ENCODE measurements around the gene EFNA5. TPM values are rescaled to one million over a fixed set of nuclear protein-coding genes. Genes with fewer than 3 reads are reported as not detected.

Gene EFNA5
- total and polyA plus RNA-seq, 2 experiments from 2014 or later, result 7.5 to 10.1 TPM

GRCh38 chr5:107544967-107545366 lies 125.8 kb downstream of the EFNA5 start:
- H3K9me2 ChIP-seq (ENCODE audit: insufficient read depth), result no peaks in the 10 kb centered on the region
- H3K4me2 ChIP-seq, result no peak overlapping the region
- Mint-ChIP-seq H3K4me3 (no peak overlapping the region), H3K4me1 (peaks cover 49% of the 10 kb centered on the region), H3K27ac (no peak overlapping the region; the same call in 1 of the 2 replicates), H3K36me3 (ENCODE audit: low read depth) (no peaks in the 10 kb centered on the region), H3K9me3 (no peaks in the 10 kb centered on the region), H3K27me3 (ENCODE audit: insufficient read depth, low read depth, poor library complexity) (no peaks in the 10 kb centered on the region)
- ATAC-seq (no peak), DNase-seq (ENCODE audit: low spot score) (no peak)
- H3K27me3 ChIP-seq (ENCODE audit: insufficient read depth), result no peaks in the 10 kb centered on the region
- no peak overlapping the region for H3K27ac ChIP-seq (ENCODE audit: low read depth)
- H3F3A ChIP-seq (replicated peaks; ENCODE audit: low read depth), result no peaks in the 10 kb centered on the region
- no peaks in the 10 kb centered on the region for H4K20me1 ChIP-seq (replicated peaks; ENCODE audit: insufficient read depth)
- TF ChIP-seq JUNB (IDR thresholded peaks at IDR 0.05; ENCODE audit: unreplicated experiment), result no peak
- TF ChIP-seq, protein P1, sequence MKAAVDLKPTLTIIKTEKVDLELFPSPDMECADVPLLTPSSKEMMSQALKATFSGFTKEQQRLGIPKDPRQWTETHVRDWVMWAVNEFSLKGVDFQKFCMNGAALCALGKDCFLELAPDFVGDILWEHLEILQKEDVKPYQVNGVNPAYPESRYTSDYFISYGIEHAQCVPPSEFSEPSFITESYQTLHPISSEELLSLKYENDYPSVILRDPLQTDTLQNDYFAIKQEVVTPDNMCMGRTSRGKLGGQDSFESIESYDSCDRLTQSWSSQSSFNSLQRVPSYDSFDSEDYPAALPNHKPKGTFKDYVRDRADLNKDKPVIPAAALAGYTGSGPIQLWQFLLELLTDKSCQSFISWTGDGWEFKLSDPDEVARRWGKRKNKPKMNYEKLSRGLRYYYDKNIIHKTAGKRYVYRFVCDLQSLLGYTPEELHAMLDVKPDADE (IDR thresholded peaks at IDR 0.05), result no peak
- TF ChIP-seq ZNF331 (CRISPR knock-in tag; IDR thresholded peaks at IDR 0.05; ENCODE audit: low read depth), result no peak
- no peak for TF ChIP-seq REST (IDR thresholded peaks at IDR 0.05; ENCODE audit: unreplicated experiment)
- no peak for TF ChIP-seq POLR2AphosphoS5 (IDR thresholded peaks at IDR 0.05; ENCODE audit: low read depth)
- no peak for TF ChIP-seq NANOG (IDR thresholded peaks at IDR 0.05; ENCODE audit: borderline replicate concordance)
- TF ChIP-seq CREB1 (CRISPR knock-in tag; IDR thresholded peaks at IDR 0.05; ENCODE audit: low read depth), result no peak
- no peak for TF ChIP-seq EZH2phosphoT487 (IDR thresholded peaks at IDR 0.05; ENCODE audit: unreplicated experiment)
- TF ChIP-seq CTCF (conservative IDR thresholded peaks at IDR 0.05; ENCODE audit: low read depth in 2 of 2), result no peak
- TF ChIP-seq ZNF114 (CRISPR knock-in tag; IDR thresholded peaks at IDR 0.05), result no peak
- TF ChIP-seq STAT1 (IDR thresholded peaks at IDR 0.05; ENCODE audit: unreplicated experiment), result no peak
- no peak for TF ChIP-seq EZH2 (IDR thresholded peaks at IDR 0.05; ENCODE audit: low read depth, unreplicated experiment)
- TF ChIP-seq, protein P2, sequence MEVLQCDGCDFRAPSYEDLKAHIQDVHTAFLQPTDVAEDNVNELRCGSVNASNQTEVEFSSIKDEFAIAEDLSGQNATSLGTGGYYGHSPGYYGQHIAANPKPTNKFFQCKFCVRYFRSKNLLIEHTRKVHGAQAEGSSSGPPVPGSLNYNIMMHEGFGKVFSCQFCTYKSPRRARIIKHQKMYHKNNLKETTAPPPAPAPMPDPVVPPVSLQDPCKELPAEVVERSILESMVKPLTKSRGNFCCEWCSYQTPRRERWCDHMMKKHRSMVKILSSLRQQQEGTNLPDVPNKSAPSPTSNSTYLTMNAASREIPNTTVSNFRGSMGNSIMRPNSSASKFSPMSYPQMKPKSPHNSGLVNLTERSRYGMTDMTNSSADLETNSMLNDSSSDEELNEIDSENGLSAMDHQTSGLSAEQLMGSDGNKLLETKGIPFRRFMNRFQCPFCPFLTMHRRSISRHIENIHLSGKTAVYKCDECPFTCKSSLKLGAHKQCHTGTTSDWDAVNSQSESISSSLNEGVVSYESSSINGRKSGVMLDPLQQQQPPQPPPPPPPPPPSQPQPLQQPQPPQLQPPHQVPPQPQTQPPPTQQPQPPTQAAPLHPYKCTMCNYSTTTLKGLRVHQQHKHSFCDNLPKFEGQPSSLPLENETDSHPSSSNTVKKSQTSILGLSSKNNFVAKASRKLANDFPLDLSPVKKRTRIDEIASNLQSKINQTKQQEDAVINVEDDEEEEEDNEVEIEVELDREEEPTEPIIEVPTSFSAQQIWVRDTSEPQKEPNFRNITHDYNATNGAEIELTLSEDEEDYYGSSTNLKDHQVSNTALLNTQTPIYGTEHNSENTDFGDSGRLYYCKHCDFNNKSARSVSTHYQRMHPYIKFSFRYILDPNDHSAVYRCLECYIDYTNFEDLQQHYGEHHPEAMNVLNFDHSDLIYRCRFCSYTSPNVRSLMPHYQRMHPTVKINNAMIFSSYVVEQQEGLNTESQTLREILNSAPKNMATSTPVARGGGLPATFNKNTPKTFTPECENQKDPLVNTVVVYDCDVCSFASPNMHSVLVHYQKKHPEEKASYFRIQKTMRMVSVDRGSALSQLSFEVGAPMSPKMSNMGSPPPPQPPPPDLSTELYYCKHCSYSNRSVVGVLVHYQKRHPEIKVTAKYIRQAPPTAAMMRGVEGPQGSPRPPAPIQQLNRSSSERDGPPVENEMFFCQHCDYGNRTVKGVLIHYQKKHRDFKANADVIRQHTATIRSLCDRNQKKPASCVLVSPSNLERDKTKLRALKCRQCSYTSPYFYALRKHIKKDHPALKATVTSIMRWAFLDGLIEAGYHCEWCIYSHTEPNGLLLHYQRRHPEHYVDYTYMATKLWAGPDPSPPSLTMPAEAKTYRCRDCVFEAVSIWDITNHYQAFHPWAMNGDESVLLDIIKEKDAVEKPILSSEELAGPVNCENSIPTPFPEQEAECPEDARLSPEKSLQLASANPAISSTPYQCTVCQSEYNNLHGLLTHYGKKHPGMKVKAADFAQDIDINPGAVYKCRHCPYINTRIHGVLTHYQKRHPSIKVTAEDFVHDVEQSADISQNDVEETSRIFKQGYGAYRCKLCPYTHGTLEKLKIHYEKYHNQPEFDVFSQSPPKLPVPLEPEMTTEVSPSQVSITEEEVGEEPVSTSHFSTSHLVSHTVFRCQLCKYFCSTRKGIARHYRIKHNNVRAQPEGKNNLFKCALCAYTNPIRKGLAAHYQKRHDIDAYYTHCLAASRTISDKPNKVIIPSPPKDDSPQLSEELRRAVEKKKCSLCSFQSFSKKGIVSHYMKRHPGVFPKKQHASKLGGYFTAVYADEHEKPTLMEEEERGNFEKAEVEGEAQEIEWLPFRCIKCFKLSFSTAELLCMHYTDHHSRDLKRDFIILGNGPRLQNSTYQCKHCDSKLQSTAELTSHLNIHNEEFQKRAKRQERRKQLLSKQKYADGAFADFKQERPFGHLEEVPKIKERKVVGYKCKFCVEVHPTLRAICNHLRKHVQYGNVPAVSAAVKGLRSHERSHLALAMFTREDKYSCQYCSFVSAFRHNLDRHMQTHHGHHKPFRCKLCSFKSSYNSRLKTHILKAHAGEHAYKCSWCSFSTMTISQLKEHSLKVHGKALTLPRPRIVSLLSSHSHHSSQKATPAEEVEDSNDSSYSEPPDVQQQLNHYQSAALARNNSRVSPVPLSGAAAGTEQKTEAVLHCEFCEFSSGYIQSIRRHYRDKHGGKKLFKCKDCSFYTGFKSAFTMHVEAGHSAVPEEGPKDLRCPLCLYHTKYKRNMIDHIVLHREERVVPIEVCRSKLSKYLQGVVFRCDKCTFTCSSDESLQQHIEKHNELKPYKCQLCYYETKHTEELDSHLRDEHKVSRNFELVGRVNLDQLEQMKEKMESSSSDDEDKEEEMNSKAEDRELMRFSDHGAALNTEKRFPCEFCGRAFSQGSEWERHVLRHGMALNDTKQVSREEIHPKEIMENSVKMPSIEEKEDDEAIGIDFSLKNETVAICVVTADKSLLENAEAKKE (CRISPR knock-in tag; IDR thresholded peaks at IDR 0.05), result no peak
- peaks cover 27% of the 10 kb centered on the region for H3K4me1 ChIP-seq (ENCODE audit: insufficient read depth)
- no peaks in the 10 kb centered on the region for H3K36me3 ChIP-seq (ENCODE audit: insufficient read depth)
- no peak overlapping the region for H2AFZ ChIP-seq
- H3K79me2 ChIP-seq (replicated peaks; ENCODE audit: insufficient read depth), result 0 out of 2 replicates have a peak, but pooled peaks cover 3% of the 10 kb centered on the region
- H3K4me3 ChIP-seq, result no peak overlapping the region
